EH (cell line): ENCODE data around the gene GALNS.

Source experiments
- DNase-seq: peaks from one replicate; pipeline ENCODE4 v3.0.0-alpha.2; 2015; ENCODE audit warnings: low read depth

Gene GALNS

GRCh38 chr16:88770461-88771293, 86.1 kb downstream of the GALNS start:
- peak; percentile 90 for DNase-seq

DNA sequence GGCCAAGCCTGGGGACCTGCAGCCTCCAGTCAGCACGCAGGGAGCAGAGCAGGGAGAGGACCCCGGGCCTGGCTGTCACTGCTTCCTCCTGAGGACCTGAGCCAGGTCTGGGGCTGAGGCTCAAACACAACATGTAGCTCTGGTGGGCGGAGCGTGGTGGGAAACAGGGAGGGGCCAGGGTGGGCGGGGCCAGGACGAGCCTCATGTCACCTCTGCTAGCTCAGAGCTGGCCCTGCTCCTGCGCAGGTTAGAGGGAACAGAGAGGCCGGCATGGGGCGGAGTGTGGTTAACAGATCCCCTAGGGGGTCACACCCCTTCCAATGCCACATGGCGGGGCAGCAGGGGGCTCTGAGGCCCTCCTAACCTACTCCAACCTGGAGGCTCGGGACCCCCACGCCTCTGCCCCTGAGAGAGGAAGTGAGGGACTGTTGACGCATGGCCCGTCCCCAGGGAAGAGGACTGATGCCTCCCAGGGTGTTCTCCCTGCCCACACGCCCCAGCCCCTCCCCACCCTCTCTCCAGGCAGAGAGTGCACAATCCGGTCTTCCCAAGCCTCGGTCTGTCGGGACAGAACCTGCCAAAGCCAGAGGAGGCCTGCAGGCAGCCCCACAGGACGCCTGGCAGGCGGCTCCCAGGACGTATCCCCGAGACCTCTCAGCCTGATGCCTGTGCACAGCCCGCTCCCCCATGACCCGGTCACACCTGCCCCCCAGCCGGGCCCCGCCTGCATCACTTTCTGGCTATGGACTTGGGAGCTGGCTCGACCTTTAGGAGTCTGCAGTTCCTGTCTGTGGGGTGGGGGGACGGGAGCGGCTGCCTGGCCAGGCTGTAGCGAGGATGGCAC, 86.9 kb downstream of the GALNS start:
- DNase-seq = no peak

GRCh38 chr16:88768071-88768783, 88.5 kb downstream of the GALNS start:
- DNase-seq = no peak

GRCh38 chr16:88767546-88768070, 89.1 kb downstream of the GALNS start:
- DNase-seq = no peak

GRCh38 chr16:88766975-88767374, 89.8 kb downstream of the GALNS start:
- no peak for DNase-seq

DNA sequence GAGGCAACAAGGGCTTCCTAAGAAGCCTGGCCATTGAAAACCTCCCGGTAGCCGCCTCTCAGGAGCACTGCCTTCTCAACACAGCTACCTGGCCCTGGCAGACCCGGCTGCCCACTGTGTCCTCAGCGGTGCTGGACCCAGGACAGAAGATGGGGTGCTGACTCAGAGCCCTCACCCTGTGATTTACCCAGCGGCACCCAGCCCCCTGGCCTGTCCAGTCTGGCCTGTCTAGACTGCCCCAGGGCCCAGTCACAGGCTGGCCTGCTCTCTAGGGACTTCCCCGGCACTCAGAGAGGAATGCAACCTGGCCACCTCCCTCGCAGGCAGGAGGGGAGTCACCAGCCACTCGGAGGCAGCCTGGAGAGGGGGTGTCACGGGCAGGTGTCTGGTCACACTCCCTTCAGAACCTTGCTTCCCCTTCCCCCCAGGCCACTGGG, 91.8 kb downstream of the GALNS start:
- peak; percentile 49 for DNase-seq

DNA sequence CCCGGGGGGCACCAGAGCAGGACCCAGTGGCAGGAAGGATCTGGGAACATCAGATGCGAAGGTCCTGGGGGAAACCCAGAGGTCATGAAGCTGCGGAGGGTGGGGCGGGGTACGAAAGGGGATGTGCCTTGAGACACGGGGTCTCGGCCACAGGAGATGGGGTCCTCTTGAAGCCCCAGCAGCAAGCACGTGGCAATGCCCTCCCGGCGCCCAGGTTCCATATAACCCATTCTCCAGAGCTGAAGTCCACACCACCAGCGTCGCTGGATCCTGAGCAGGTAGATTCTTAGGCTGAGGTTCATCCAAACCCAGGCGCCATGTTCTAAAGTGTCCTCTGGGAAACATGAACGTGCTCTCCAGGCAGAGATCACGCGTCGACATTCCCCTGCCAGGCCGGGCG, 92.7 kb downstream of the GALNS start:
- DNase-seq = no peak
